NCI-H2196 (cell line): ENCODE measurements around the gene DCAF8.

Experiments used
- DNase-seq: peaks from one replicate; lab custom pipeline; 2025; ENCODE audit not compliant: unreplicated experiment; lab: John Stamatoyannopoulos, UW

Gene DCAF8

GRCh38 chr1:160171980-160172379 lies 90.4 kb downstream of the DCAF8 start:
- no peak for DNase-seq

DNA sequence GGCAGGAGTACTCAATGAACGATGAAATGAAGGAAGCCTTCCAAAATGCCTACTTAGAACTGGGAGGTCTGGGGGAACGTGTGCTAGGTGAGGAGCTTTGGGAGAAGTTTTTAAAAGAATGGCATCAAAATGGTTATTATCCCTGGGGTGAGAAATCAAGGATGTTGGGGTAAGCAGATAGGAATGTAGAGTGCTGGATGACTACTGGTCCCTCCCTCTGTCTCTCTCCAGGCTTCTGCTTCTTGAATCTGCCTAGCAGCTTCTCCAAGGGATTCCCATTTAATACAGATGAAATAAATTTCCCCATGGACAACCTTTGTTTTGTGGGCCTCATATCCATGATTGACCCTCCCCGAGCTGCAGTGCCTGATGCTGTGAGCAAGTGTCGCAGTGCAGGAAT lies 91.0 kb downstream of the DCAF8 start:
- DNase-seq: no peak

- no peak for DNase-seq
Measured at GRCh38 chr1:160169553-160170399, 92.6 kb downstream of the DCAF8 start.

- DNase-seq: no peak
Measured at GRCh38 chr1:160168609-160169369, 93.6 kb downstream of the DCAF8 start.

DNA sequence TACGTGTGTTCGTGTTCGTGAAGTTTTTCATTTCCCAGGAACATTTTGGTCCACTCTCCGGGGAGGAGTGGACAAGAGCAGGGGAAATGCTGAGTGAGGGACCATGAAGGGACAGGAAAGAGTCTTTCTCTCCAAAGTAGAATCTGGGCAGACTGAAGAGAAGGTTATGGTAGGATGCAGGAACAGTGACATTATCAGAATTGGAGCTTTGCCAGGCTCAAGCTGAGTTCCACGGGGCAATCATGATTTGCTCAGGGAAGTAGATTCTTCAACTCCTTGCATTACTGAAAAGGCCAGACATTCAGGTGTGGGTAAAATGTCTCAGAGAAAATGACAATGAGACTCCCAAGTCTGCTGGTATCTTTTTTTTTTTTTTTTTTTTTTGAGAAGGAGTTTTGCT lies 94.3 kb downstream of the DCAF8 start:
- DNase-seq: no peak

- no peak for DNase-seq
Measured at GRCh38 chr1:160167580-160167979, 94.8 kb downstream of the DCAF8 start.

DNA sequence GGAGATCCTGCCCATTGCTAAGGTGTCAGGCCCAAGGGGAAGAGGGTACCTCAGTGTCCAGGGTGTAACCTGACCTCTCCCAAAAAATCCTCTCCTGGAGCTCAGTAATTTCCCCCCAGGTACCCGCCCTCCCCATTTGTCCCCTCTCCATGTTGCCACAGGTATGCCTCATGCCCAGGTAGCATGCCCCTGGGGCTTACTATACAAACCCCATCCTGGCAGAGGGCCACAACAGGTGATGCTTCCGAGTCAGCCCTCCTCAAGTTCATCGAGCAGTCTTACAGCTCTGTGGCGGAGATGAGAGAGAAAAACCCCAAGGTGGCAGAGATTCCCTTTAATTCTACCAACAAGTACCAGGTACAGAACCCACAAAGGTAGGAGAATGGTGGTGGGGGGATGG lies 95.3 kb downstream of the DCAF8 start:
- DNase-seq: no peak

DNA sequence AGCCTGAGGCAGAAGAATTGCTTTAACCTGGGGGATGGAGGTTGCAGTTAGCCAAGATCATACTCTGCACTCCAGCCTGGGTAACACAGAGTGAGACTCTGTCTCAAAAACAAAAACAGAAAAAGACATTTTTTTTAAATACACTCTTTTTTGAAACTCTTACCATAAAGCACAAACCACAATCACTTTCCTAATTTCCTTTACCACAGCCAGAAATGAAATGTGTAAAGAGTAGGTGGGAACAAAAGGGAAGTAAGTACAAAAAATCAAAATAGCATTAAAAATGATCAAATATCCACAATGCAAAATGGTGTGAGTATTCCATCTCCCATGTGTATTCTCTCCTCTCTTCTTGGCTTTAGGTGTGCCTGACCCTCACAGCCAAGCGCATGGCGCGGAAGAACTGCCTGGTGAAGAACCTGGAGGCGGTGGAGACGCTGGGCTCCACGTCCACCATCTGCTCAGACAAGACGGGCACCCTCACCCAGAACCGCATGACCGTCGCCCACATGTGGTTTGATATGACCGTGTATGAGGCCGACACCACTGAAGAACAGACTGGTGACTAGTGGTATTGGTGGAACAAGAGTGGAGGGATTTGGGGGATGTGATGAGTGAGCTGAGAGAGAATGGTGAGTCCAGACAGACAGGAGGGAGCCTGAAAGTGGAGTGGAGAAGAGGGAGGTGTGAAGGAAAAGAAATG lies 96.0 kb downstream of the DCAF8 start:
- no peak for DNase-seq
